Measurements from ENCODE around the gene ZBTB20.

ZBTB20 gene

GRCh38 chr3:115100806-115101205 is 46.3 kb downstream of the ZBTB20 start:
- no peak overlapping the region for H3K4me3 ChIP-seq (replicated peaks; ENCODE audit: low read depth, low read length)
- no peak for TF ChIP-seq CTCF (IDR thresholded peaks at IDR 0.05; ENCODE audit: low read depth, low read length, missing control alignments)

GRCh38 chr3:115099986-115100571 is 47.0 kb downstream of the ZBTB20 start:
- H3K4me3 ChIP-seq (replicated peaks; ENCODE audit: low read depth, low read length): peak overlapping the region; percentile 23
- no peak for DNase-seq (ENCODE audit: extremely low read depth, low read depth)

More at GRCh38 chr3:115100806-115101205, 46.3 kb downstream of the ZBTB20 start:
- no peak for DNase-seq (ENCODE audit: extremely low read depth, low read depth)

GRCh38 chr3:115099134-115099985 is 47.7 kb downstream of the ZBTB20 start:
- peak overlapping the region; percentile 23 for H3K4me3 ChIP-seq (replicated peaks; ENCODE audit: low read depth, low read length)
- no peak for DNase-seq (ENCODE audit: extremely low read depth, low read depth)
- no peak for TF ChIP-seq CTCF (IDR thresholded peaks at IDR 0.05; ENCODE audit: low read depth, low read length, missing control alignments)

More at GRCh38 chr3:115099986-115100571, 47.0 kb downstream of the ZBTB20 start:
- TF ChIP-seq CTCF (IDR thresholded peaks at IDR 0.05; ENCODE audit: low read depth, low read length, missing control alignments): no peak

GRCh38 chr3:115098354-115099073 is 48.6 kb downstream of the ZBTB20 start:
- no peak for DNase-seq (ENCODE audit: extremely low read depth, low read depth)
- no peak for TF ChIP-seq CTCF (IDR thresholded peaks at IDR 0.05; ENCODE audit: low read depth, low read length, missing control alignments)
- no peak overlapping the region for H3K4me3 ChIP-seq (replicated peaks; ENCODE audit: low read depth, low read length)

- no peak overlapping the region for H3K4me3 ChIP-seq (replicated peaks; ENCODE audit: low read depth, low read length)
- TF ChIP-seq CTCF (IDR thresholded peaks at IDR 0.05; ENCODE audit: low read depth, low read length, missing control alignments): no peak
- no peak for DNase-seq (ENCODE audit: extremely low read depth, low read depth)
These were observed 51.9 kb downstream of the ZBTB20 start for GRCh38 chr3:115095236-115095635.

GRCh38 chr3:115092220-115092791 is 54.8 kb downstream of the ZBTB20 start:
- H3K4me3 ChIP-seq (replicated peaks; ENCODE audit: low read depth, low read length): no peak overlapping the region
- no peak for DNase-seq (ENCODE audit: extremely low read depth, low read depth)
- peak; percentile 63 for TF ChIP-seq CTCF (IDR thresholded peaks at IDR 0.05; ENCODE audit: low read depth, low read length, missing control alignments)

Measured in HFF-Myc (cell line).